Activated naive CD4-positive, alpha-beta T cell treated with anti-CD3 and anti-CD28 coated beads, Interleukin-2, amount 50 U/mL, for 16 hours (primary cell): Measurements from ENCODE around the gene KIF26B.
"Not testable (repeated sequence)": the region's sequence is repeated elsewhere in the genome, so short reads cannot be mapped to it uniquely, and the experiment has no call there.

Experiments
- DNase-seq: peaks from one replicate; pipeline ENCODE4 v3.0.0-alpha.2; 2020

The KIF26B gene

DNA sequence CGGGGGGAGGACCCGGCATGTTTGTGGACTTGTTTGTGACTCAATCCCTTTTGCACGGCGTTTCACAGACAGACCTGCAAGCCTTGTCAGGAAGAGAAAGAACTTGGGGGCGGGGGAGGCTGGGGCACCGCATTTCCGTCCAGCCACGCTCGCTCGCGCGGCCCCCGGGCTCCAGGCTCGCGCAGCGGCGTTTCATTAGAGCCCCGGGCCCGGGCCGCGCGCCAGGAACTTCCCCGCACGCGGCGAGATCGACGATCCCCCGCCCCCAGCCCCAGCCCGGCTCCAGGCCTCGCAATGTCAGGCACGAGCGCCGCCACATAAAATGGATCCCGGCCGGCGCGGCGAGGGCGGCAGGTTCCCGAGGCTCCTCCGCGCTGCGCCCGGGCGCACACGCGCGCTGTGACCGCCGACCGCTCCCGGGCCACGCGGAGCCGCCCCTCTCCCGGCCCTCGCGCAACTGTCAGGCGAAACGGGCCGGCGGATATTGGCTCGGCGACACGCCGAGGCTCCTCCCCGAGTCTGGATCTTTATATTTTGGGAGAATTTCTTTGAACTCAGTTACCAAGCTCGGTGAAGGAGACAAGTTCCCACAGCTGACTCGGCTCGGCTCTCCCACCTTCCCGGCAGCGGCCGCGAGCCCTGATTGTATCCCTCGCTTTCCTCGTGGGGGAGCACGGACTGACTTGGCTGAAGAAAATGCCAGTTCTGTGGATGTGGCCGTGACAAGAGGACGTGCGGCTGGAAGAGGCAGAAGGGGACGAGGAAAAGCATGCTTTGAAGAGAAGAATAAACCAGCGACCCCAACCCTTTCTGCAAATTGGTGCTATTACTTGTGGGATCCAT lies at the start of gene KIF26B:
TSS of gene KIF26B (plus strand) at position 557 of the 843 bp plus-strand sequence. CDS start 440 bp downstream, outside the sequence.
- DNase-seq = peak; percentile 36

DNA sequence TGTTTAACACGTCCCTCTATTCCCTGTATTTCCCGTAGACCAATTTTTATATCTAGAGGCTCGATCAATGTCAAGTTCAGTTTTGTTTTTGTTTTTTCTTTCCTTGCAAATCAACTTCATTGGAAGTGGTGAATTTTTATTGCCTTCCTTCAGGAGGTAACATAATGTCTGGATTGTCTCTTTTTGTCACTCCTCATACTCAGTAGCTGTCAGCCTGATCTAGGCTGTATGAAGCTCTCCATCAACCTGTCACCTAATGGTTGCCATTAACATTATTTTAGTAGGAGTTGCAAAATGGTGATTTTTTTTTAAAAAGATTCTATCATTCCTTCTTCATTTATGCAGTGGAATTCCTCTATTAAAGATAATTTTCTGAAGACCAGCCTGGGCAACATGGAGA lies 49.7 kb upstream of the KIF26B start:
- DNase-seq = no peak

DNA sequence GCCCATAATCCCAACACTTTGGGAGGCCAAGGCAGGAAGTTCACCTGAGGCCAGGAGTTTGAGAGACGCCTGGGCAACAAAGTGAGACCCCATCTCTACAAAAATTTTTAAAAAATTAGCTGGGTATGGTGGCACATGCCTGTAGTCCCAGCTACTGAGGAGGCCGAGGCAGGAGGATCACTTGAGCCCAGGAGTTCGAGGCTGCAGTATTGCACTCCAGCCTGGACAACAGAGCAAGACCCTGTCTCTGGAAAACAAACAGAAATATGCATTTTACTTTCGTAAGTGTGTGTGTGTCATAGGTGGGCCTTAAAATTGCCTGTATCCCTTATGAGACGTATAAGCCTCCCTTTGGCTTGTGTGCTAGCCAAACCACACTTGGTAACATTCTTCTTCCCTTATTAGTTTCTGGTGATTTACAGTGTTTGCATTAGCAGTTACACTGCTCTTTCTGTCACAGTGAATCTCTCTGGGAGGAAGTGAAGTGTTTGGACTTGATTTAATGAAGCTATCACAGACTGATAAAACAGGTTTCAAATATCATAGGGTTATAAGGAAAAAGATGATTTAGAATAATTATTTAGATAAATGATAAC lies 48.9 kb upstream of the KIF26B start:
- no peak for DNase-seq

DNA sequence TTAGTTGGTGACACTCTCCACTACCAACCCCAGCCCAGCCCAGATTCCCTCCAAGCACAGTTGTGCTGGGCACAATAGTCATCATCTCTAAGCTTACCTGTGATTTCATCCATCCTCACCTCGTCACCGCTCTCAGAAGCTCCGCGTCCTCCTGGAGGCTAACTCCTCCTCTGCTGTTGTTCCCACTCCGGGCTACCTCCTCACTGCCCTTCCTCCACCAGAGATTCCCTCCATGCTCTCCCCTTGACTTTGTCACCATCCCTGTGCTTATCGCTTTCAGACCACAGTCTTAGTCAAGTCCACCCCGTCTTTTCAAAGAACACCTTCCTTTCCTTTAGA lies 47.0 kb upstream of the KIF26B start:
- no peak for DNase-seq

DNA sequence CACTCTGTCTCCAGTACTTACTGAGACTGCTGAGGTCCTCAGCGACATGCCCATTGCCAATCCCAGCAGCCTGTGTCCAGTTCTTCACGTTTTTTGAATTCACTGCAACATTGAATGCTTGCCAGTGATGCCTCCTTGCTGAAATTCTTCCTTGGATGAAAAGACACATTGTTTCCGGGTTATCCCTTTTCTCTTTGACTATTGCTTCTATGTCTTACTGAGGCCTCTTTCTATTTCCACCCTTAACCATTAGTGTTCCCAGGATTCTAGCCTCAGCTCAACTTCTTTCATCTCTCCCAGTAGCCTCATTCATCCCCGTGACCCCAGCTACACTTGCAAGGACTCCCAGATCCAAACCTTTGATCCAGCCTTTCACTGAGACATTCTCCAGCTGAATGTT lies 46.5 kb upstream of the KIF26B start:
- no peak for DNase-seq

DNA sequence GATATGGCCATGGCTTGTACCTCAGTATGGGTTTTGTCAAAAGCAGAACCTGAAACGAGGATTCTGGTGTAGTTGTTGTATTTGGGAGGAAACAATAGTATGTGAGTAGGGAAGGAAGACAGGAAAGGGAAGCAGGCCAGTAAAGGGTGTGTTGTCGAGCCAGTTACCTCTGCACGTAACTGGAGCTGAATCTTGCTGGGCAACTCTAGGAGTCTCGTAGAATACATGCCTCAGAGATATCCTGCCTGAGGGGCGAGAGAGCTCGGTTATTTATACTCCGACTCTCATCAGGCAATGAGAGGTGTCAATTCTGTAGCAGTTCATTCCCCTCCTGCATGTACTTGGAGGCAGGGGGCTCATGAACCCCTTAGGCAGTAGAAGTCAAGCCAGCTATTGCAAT lies 45.9 kb upstream of the KIF26B start:
- no peak for DNase-seq

DNA sequence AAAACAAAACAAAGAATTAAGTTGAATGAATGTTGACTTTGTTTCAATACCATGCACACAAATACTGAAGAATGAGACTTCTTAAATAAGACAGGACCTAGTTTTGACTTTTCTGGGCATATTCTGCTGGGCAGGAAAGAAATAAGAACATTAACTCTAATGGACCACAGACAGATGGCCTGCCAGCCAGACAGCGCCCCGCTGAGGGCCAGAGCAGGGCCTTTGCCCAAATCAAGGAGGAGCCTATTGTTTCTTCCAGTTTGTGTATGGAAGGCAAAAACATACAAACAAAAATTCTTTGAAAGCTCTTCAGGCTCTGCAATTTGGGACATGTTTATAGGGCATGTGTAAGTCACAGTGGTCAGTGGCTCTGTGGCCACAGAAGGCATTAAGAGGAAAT lies 44.4 kb upstream of the KIF26B start:
- DNase-seq = no peak

DNA sequence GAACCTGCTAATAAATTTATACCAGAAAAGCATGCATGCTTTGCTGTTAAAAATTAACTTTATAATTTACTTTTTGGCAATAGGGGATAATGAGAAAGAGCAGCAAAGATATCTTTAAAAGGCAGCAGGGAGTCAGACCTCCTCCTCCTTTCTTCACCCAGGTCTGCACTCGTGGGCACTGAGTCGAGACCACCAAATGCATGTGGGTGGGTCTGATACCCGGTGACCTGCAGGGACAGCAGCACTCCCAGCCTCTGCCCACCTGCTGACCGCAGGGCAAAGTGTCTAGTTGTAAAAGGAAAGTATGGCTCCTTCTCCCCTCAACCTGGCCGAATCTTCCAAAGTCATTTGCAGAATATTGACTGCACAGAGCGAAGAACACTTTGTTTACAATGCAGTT lies 43.7 kb upstream of the KIF26B start:
- no peak for DNase-seq

DNA sequence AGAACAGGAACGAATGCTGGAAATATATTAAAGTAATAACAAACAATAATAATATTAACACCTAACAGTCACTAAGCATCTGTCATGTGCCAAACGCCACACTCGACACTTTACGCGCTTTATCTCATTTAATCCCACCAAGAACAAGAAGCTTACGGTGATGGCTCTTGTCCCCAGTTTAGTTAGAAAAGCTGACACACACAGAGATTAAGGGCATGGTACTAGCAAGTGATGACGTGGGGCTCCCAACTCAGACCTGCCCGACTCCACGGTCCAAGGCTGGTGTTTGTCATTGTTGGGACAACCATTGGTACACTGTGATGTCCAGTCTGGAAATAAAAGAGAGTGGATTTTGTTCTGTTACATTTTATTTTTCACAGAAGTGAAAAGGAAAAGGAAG lies 41.1 kb upstream of the KIF26B start:
- DNase-seq = no peak

DNA sequence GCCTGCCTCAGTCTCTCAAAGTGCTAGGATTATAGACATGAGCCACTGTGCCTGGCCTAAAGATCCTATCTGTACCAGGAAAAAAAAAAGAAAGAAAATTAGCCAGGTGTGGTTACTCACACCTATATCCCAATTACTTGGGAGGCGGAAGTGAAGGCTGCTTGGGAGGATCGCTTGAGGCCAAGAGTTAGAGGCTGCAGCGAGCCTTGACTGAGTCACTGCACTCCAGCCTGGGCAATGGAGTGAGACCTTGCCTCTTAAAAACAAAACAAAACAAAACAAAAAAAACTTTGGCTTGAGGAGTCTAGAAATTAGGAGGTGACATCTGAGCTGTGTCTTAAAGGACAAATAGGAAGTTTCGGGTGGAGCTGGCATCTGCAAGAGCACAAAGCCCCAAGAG lies 38.7 kb upstream of the KIF26B start:
- no peak for DNase-seq

DNA sequence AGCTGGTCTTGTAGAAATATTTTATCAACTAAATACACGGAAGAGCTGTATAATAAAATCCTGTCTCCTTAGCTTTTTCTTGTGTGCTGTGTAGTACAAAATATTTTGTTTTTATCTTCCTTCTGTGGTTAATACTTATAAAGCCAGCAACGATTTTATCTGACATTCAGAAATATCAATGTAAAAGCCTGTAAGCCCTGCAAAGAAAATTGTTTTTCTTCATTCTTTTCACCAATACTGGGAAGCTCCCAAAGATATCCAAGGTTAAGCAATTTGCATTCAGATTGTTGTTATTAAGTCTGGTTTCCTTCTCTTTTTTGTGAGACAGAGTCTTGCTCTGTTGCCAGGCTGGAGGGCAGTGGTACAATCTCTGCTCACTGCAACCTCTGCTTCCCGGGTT lies 38.0 kb upstream of the KIF26B start:
- no peak for DNase-seq

DNA sequence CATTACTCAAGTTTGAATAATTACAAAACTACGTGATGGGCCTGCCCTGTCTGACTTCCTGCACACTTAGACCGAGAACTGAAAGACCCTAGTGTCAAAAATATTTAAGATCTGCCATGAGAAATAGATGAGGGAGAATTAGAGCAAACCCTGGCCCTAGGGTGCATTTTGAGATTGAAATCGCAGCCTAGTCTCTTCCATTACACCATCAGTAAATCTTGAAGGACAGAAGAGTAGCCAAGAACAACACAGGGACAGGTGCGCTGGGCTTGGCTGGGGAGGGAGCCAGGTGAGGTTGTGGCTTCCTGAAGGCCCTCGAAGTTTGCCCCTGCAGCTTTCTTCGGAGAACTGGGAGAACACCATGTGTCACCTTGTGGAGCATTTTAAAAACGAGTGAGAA lies 36.7 kb upstream of the KIF26B start:
- no peak for DNase-seq

DNA sequence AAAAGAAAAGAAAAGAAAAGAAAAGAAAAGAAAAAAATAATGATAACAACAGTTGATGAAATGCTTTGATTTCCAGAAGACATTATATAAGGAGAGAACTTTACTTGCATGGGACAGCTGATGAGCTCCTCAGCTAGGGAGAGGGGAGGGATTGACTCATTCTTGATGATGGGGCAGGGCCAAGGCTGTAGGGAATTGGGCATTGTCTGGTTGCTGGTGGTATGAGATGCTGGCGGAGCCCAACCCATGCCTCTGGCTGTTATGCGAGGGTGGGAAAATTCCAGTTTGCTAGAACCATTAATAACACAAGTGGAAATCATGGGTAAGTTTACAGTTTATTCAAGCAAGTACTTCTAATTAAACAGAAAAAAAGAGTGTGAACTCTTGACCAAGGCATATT lies 36.0 kb upstream of the KIF26B start:
- no peak for DNase-seq

DNA sequence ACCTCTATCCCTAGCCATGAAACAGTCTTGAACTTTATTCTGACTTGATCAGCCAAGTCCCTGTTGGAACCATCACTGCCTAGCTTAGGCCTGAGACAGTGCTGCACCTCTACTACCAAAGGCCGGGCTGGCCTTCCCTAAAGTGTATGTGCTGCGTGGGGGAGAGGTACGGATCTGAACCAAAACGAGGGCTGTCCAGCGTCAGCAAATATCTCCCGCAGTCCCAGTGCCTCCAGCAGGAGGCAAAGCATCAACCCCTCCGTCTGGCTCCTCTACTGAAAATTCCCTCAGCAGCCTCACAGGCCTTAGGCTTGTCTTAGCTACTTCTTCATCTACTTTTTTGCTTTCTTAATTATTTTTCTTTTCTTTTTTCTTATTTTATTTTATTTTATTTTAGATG lies 33.3 kb upstream of the KIF26B start:
- no peak for DNase-seq

DNA sequence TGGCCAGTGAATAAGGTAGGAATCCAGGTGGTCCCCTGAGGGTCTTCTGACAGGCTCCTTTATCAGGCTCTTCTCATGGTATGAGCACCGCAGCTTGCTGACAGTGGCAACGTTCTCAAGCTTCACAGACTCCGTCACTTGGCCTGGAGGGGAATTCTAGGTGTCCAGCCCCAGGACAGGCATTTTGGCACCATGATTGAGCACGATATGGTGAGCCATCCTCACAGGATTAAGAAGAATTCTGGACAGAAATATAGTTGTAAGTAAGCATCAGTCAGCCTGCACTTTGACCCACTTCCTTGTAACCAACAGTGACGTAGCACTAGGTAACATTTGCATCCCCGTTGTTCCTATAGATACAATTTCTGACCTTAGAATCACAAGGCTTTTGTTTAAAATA lies 30.5 kb upstream of the KIF26B start:
- no peak for DNase-seq

DNA sequence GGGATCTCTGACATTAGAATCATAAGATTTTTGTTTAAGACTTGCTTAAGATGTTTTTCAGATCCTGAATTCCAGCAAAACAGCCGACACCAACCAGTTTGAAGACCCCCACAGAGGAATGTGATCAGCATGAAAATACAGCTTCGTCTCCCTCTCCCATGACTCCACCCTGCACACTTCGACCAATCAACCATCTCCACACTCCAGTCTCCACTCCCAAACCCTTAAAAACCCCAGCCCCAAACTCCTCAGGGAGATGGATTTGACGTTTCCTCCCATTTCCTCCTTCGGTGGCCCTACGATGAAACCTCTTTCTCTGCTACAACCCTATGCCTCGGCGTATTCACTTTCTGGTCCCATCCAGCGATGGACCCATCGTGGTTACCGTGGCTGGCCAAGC lies 30.1 kb upstream of the KIF26B start:
- no peak for DNase-seq

DNA sequence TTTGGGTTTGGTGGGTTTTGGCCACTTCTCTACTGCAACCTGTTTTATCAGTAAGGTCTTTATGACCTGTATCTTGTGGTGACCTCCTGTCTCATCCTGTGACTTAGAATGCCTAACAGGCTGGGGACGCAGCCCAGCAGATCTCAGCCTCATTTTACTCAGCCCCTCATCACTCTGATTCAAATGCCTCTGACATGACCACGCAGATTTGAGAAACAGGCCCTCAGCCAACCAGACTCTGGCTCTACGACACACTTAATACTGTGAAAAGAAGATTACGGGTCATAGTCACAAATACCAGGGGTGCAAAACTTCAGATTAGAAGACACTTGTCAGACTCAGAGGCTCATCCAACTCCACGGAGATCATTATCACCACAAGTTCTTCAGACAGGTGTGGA lies 28.3 kb upstream of the KIF26B start:
- no peak for DNase-seq

DNA sequence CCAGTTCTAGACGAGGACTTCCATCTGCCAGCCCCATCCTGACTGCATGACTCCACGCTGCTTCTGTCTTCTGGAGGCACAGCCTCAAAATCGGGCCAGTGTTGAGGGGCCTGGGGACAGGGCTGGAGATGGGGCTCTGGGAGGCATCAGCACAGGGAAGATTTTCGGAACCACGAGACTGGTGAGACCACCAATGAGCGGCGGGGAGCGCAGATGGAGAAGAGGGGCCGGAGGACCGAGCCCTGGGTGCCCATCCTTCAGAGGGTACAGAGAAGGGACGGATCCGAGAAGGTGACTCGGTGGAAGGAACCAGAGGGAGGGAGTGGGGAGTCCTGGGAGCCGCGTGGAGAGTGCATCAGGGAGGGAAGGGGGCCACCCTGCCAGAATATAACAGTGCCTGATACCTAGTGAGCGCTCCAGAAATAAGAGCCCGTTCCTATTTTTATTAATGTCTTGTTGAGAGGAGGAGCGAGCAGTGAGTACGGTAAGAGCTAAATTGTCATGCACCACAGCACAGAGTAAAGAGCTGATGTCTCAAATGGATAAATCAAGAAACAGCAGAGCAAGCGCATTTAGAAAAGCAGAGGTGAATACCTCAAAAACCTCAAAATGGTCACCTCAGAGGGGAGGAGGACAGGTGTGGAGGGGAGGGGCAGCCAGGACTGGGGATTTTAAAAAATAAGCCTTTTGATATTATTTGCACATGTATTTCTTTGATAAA lies 26.2 kb upstream of the KIF26B start:
- DNase-seq = no peak

DNA sequence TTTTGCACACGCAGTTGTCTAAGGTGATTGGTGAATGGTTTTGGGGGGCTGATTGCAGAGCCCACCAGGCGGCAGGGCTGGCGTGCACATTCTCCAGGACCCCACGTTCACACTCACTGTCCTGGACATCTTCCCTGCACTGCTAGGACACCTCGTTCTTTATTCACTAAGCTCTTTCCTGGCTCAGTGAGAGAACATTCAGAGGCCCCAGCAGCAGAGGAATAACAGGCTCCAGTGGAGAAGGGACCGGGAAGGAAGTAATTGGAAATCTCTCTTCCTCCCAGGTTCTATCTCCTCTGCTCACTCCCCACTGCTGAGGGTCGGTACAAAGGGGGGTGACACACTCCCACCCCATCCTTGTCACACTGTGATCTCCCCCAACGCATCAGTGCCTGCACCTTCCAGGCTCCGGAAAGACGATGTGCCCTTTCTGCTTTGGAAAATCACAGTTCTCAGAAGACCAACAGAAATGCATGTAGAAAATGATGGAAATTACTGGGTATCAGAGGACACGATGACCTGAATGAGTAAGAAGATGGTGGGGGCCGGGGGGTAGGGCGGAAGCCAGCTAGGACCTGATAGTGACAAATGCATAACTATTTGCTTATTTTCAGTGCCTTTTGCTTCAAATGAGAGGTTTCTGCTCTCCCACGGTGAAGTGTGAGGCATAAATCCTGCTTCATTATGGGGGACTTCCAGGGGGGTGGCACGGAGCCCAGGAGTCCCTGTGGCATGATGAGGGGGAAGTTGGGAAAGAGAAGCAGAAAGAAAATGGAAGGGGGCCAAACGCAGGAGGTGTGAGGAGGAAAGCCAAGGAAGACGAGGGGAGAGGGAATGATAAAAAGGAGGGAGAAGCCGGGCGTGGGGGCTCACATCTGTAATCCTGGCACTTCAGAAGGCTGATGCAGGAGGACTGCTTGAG lies 25.2 kb upstream of the KIF26B start:
- DNase-seq = no peak

DNA sequence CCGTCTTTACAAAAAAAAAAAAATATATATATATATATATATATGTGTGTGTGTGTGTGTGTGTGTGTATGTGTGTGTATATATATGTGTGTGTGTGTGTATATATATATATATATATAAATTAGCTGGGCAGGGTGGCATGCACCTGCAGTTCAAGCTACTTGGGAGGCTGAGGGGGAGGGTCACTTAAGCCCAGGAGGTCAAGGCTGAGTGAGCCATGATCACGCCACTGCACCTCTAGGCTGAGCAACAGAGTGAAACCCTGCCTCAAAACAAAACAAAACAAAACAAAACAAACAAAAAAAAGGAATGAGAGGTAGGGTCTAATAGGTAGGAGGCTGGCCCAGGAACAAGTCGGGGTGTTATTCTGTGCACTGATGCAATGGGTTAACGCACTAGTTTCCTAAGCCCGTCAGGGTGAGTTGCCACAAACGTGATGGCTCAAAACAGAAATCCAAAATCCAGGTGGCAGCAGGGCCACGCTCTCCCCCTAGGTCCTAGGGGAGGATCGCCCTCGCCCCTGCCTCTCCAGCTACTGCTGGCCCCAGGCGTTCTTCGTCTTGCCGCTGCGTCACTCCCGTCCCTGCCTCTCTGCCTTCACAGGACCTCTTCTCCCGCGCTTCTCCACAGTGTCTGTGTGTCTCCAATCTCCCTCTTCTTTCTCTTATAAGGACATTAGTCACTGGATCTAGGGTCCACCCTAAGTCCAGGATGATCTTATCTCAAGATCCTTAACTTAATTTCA lies 24.3 kb upstream of the KIF26B start:
- DNase-seq = not testable (repeated sequence)

DNA sequence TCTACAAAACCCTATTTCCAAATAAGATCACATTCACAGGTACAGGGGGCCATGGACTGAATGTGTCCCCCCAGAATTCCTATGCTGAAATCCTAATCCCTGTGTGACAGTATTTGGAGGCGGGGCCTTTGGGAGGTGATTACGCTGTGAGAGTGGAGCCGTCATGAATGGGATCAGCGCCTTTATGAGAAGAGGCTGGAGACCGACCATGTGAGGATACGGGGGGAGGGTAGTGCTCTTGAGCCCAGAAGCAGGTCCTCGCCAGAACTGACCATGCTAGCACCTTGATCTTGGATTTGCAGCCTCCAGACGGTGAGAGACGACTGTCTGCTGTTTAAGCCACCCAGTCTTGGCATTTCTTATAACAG lies 23.8 kb upstream of the KIF26B start:
- no peak for DNase-seq

DNA sequence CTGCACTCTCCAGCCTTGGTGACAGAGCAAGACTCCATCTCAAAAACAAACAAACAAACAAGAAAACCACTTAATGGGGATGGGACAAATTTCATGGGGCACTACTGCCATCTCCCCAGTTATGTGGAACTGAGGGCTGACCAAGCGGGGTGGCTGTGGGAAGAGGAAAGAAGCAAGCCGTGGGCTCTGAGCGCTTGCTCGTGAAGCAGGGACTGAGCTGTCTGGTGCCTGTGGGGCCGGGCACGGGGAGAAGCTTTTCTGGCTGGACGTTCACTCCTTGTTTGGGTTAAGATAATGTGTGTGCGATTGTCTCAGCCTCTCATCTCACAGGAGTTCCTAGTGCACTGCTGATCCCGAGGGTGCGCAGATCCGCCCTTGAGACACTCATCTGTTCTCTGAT lies 22.0 kb upstream of the KIF26B start:
- no peak for DNase-seq
